ENCODE measurements around the gene MAVS.

Gene MAVS

GRCh38 chr20:3846740-3847428 is at the start of gene MAVS:
Gene MAVS (plus strand): TSS chr20:3846834. CDS start chr20:3854625, 7,791 bp downstream.
- DNase-seq, result peak; percentile 83

GRCh38 chr20:3797226-3797545 is 49.4 kb upstream of the MAVS start:
- DNase-seq, result no peak

- no peak for DNase-seq
These were observed 48.9 kb upstream of the MAVS start for GRCh38 chr20:3797592-3798372.

GRCh38 chr20:3798373-3798768 is 48.3 kb upstream of the MAVS start:
- no peak for DNase-seq

GRCh38 chr20:3798908-3799248 is 47.8 kb upstream of the MAVS start:
- no peak for DNase-seq

- DNase-seq, result no peak
These were observed 46.3 kb upstream of the MAVS start for GRCh38 chr20:3800256-3800877.

- no peak for DNase-seq
These were observed 45.8 kb upstream of the MAVS start for GRCh38 chr20:3800878-3801260.

- DNase-seq, result no peak
These were observed 45.3 kb upstream of the MAVS start for GRCh38 chr20:3801299-3801698.

GRCh38 chr20:3801846-3802245 is 44.8 kb upstream of the MAVS start:
- DNase-seq, result no peak

GRCh38 chr20:3802524-3803239 is 44.0 kb upstream of the MAVS start:
- no peak for DNase-seq

- DNase-seq, result no peak
These were observed 43.3 kb upstream of the MAVS start for GRCh38 chr20:3803289-3803688.

- DNase-seq, result no peak
These were observed 42.8 kb upstream of the MAVS start for GRCh38 chr20:3803854-3804253.

- DNase-seq, result no peak
These were observed 42.3 kb upstream of the MAVS start for GRCh38 chr20:3804254-3804751.

GRCh38 chr20:3804781-3805180 is 41.9 kb upstream of the MAVS start:
- no peak for DNase-seq

- no peak for DNase-seq
These were observed 38.1 kb upstream of the MAVS start for GRCh38 chr20:3808544-3808943.

- DNase-seq, result peak; percentile 92
These were observed 35.0 kb upstream of the MAVS start for GRCh38 chr20:3811467-3812258.

- no peak for DNase-seq
These were observed 34.4 kb upstream of the MAVS start for GRCh38 chr20:3812259-3812681.

GRCh38 chr20:3812975-3813847 is 33.4 kb upstream of the MAVS start:
- no peak for DNase-seq

GRCh38 chr20:3813848-3814581 is 32.6 kb upstream of the MAVS start:
- no peak for DNase-seq

GRCh38 chr20:3814928-3815495 is 31.6 kb upstream of the MAVS start:
- no peak for DNase-seq

Data from CD4-positive, alpha-beta T cell treated with Interleukin-15 for 1 hour (primary cell).